HEK293 (cell line): Measurements from ENCODE around the gene SMC3.

Source experiments
- CTCF ChIA-PET: fragments of 350-600 bp; formaldehyde crosslinking; extraction: SDS; loops from one replicate; lab custom pipeline; 2021; ENCODE audit warnings: antibody characterized with exemption; lab: Yijun Ruan, JAX
- POLR2A ChIA-PET: fragments of 300-600 bp; formaldehyde crosslinking; extraction: SDS; loops from one replicate; lab custom pipeline; 2020; ENCODE audit warnings: antibody characterized with exemption, inconsistent platforms; lab: Yijun Ruan, JAX
- H3K27ac ChIP-seq: fragments of 200-500 bp; sonication (Bioruptor generic); 2 replicates; pipeline ENCODE4 v1.5.1; 2014; ENCODE audit warnings: low read depth, low read length, control low read depth, inconsistent platforms; ENCODE audit errors: extremely low read depth
- H3K36me3 ChIP-seq, 2 experiments: fragments of 200-500 bp in 1 of 2; sonication (Bioruptor generic) in 1 of 2; 1 replicate in 1 of 2; 2 replicates in 1 of 2; pipeline ENCODE4 v1.5.1; 2014 to 2017; ENCODE audit warnings: inconsistent platforms in 2 of 2, low read length in 2 of 2; ENCODE audit not compliant: control insufficient read depth in 2 of 2, insufficient read depth in 1 of 2
- H3K4me1 ChIP-seq: fragments of 200-500 bp; sonication (Bioruptor generic); 2 replicates; pipeline ENCODE4 v1.5.1; 2014; ENCODE audit warnings: mild to moderate bottlenecking, low read length, inconsistent platforms; ENCODE audit not compliant: control insufficient read depth, insufficient read depth
- H3K4me3 ChIP-seq: 2 replicates; pipeline ENCODE4 v1.5.1; 2011; ENCODE audit warnings: low read depth, mild to moderate bottlenecking, control low read depth, low read length, moderate library complexity
- H3K9me3 ChIP-seq: fragments of 200-500 bp; sonication (Bioruptor generic); 2 replicates; pipeline ENCODE4 v1.5.1; 2014; ENCODE audit warnings: low read depth, low read length, inconsistent platforms; ENCODE audit not compliant: control insufficient read depth, insufficient read depth
- GLIS1 ChIP-seq: fragments of 450-650 bp; formaldehyde crosslinking; IDR thresholded peaks from 2 replicates; pipeline ENCODE4 v1.5.1; 2016; ENCODE audit warnings: missing biosample characterization, missing genetic modification characterization
- PRDM4 ChIP-seq: fragments of 450-650 bp; formaldehyde crosslinking; IDR thresholded peaks from 2 replicates; pipeline ENCODE4 v1.5.1; 2017; ENCODE audit warnings: missing biosample characterization, missing genetic modification characterization
- REST ChIP-seq: fragments of 450-650 bp; formaldehyde crosslinking; IDR thresholded peaks from 2 replicates; pipeline ENCODE4 v1.5.1; 2016; ENCODE audit warnings: missing biosample characterization, missing genetic modification characterization
- SCRT2 ChIP-seq: fragments of 450-650 bp; formaldehyde crosslinking; IDR thresholded peaks from 2 replicates; pipeline ENCODE4 v1.5.1; 2016; ENCODE audit warnings: missing biosample characterization, missing genetic modification characterization
- SP7 ChIP-seq: fragments of 450-650 bp; formaldehyde crosslinking; IDR thresholded peaks from 2 replicates; pipeline ENCODE4 v1.5.1; 2016; ENCODE audit warnings: missing biosample characterization, missing genetic modification characterization
- ZBTB21 ChIP-seq: fragments of 450-650 bp; formaldehyde crosslinking; IDR thresholded peaks from 2 replicates; pipeline ENCODE4 v1.5.1; 2017; ENCODE audit warnings: missing biosample characterization, missing genetic modification characterization
- ZBTB44 ChIP-seq: fragments of 450-650 bp; IDR thresholded peaks from 2 replicates; pipeline ENCODE4 v1.5.1; 2018; ENCODE audit warnings: missing biosample characterization, mild to moderate bottlenecking, missing genetic modification characterization
- ZEB2 ChIP-seq: fragments of 450-650 bp; formaldehyde crosslinking; IDR thresholded peaks from 2 replicates; pipeline ENCODE4 v1.5.1; 2016; ENCODE audit warnings: missing biosample characterization, missing genetic modification characterization
- ZNF169 ChIP-seq: fragments of 450-650 bp; formaldehyde crosslinking; IDR thresholded peaks from 2 replicates; pipeline ENCODE4 v1.5.1; 2016; ENCODE audit warnings: missing biosample characterization, missing genetic modification characterization
- ZNF211 ChIP-seq: fragments of 450-650 bp; formaldehyde crosslinking; IDR thresholded peaks from 2 replicates; pipeline ENCODE4 v1.5.1; 2016; ENCODE audit warnings: low read depth, missing biosample characterization, missing genetic modification characterization
- ZNF280D ChIP-seq: fragments of 450-650 bp; formaldehyde crosslinking; IDR thresholded peaks from 2 replicates; pipeline ENCODE4 v1.5.1; 2016; ENCODE audit warnings: missing biosample characterization, missing genetic modification characterization
- ZNF366 ChIP-seq: fragments of 450-650 bp; formaldehyde crosslinking; conservative IDR thresholded peaks from 2 replicates; pipeline ENCODE4 v1.5.1; 2016; ENCODE audit warnings: missing biosample characterization, missing genetic modification characterization
- ZNF501 ChIP-seq: fragments of 450-650 bp; formaldehyde crosslinking; IDR thresholded peaks from 2 replicates; pipeline ENCODE4 v1.5.1; 2016; ENCODE audit warnings: missing biosample characterization, missing genetic modification characterization
- ZNF549 ChIP-seq: fragments of 450-650 bp; IDR thresholded peaks from 2 replicates; pipeline ENCODE4 v1.5.1; 2018; ENCODE audit warnings: missing biosample characterization, missing genetic modification characterization, mild to moderate bottlenecking, inconsistent platforms, moderate library complexity
- ZNF561 ChIP-seq: fragments of 450-650 bp; IDR thresholded peaks from 2 replicates; pipeline ENCODE4 v1.5.1; 2018; ENCODE audit warnings: missing biosample characterization, missing genetic modification characterization, borderline replicate concordance
- ZNF580 ChIP-seq: fragments of 450-650 bp; formaldehyde crosslinking; IDR thresholded peaks from 2 replicates; pipeline ENCODE4 v1.5.1; 2016; ENCODE audit warnings: missing biosample characterization, missing genetic modification characterization
- ZNF76 ChIP-seq: fragments of 450-650 bp; formaldehyde crosslinking; IDR thresholded peaks from 2 replicates; pipeline ENCODE4; 2016; ENCODE audit warnings: low read depth, missing biosample characterization, missing genetic modification characterization, borderline replicate concordance
- ZNF776 ChIP-seq: fragments of 450-650 bp; formaldehyde crosslinking; IDR thresholded peaks from 2 replicates; pipeline ENCODE4 v1.5.0; 2017; ENCODE audit warnings: missing biosample characterization, missing genetic modification characterization, borderline replicate concordance
- ZSCAN18 ChIP-seq: fragments of 450-650 bp; formaldehyde crosslinking; IDR thresholded peaks from 2 replicates; pipeline ENCODE4 v1.5.1; 2016; ENCODE audit warnings: missing biosample characterization, missing genetic modification characterization
- ZSCAN23 ChIP-seq: fragments of 450-650 bp; formaldehyde crosslinking; IDR thresholded peaks from 2 replicates; pipeline ENCODE4 v1.5.1; 2016; ENCODE audit warnings: missing biosample characterization, missing genetic modification characterization

SMC3 gene

GRCh38 chr10:110636572-110636931, 69.1 kb downstream of the SMC3 start:
- H3K27ac ChIP-seq = peak overlapping the region; percentile 53; the same call in 1 of the 2 replicates
- TF ChIP-seq ZNF580 (peak; percentile 82; the same call in 1 of the 2 replicates), ZBTB21 (tag by site-specific recombination) (0 out of 2 replicates have a peak, but pooled peaks have one; percentile 29), ZNF211 (no peak), ZSCAN23 (tag by site-specific recombination) (peak; percentile 58; the same call in 1 of the 2 replicates), ZNF280D (tag by site-specific recombination) (peak; percentile 70; the same call in 1 of the 2 replicates)
- TF ChIP-seq, all 188 proteins: peak for 4
- Histone ChIP-seq H3K4me3 (no peak overlapping the region), H3K36me3 (no peaks in the 10 kb centered on the region), H3K4me1 (peaks cover 37% of the 10 kb centered on the region), H3K9me3 (no peaks in the 10 kb centered on the region)
- ChIA-PET CTCF (interaction anchor here (1.2 to 1.3 kb wide), 2 partner anchors 26 to 35 kb away, joined by 3 to 4 read pairs; no protein-coding TSS in a partner anchor), POLR2A (no interaction called here)

- no peaks in the 10 kb centered on the region for H3K36me3 ChIP-seq
- TF ChIP-seq ZNF501 (tag by site-specific recombination) = peak; percentile 17; the same call in 1 of the 2 replicates
- no peak for TF ChIP-seq ZNF169
- 0 out of 2 replicates have a peak, but pooled peaks have one; percentile 22 for TF ChIP-seq ZNF561 (tag by site-specific recombination)
- 0 out of 2 replicates have a peak, but pooled peaks have one; percentile 32 for TF ChIP-seq ZSCAN23 (tag by site-specific recombination)
- TF ChIP-seq ZEB2 (tag by site-specific recombination) = peak; percentile 74; the same call in 1 of the 2 replicates
- TF ChIP-seq ZNF549 (tag by site-specific recombination) = no peak
- peak; percentile 38; the same call in 1 of the 2 replicates for TF ChIP-seq ZNF76
- TF ChIP-seq ZSCAN18 (tag by site-specific recombination) = no peak
- TF ChIP-seq REST (tag by site-specific recombination) = 0 out of 2 replicates have a peak, but pooled peaks have one; percentile 19
- peak; percentile 72 for TF ChIP-seq SCRT2
- 0 out of 2 replicates have a peak, but pooled peaks have one; percentile 63 for TF ChIP-seq SP7 (tag by site-specific recombination)
- TF ChIP-seq ZBTB44 (tag by site-specific recombination) = peak; percentile 7; the same call in 1 of the 2 replicates
- no peak for TF ChIP-seq ZNF776 (tag by site-specific recombination)
- peak; percentile 79; the same call in 1 of the 2 replicates for TF ChIP-seq PRDM4 (tag by site-specific recombination)
- peak; percentile 91 for TF ChIP-seq ZNF366 (tag by site-specific recombination)
- peak; percentile 97 for TF ChIP-seq GLIS1 (tag by site-specific recombination)
These were observed 69.5 kb downstream of the SMC3 start for GRCh38 chr10:110636932-110637557.

More at GRCh38 chr10:110636932-110637557, 69.5 kb downstream of the SMC3 start:
- peak overlapping the region; percentile 53 for H3K27ac ChIP-seq
- POLR2A ChIA-PET = interaction anchor here (0.7 to 1.1 kb wide), 2 partner anchors 10 to 17 kb away, joined by 3 to 4 read pairs; no protein-coding TSS in a partner anchor
- no peaks in the 10 kb centered on the region for H3K9me3 ChIP-seq
- CTCF ChIA-PET = interaction anchor here (0.6 to 1.6 kb wide), 5 partner anchors 26 to 76 kb away, joined by 3 to 8 read pairs (median 4); no protein-coding TSS in a partner anchor
- H3K4me1 ChIP-seq = peaks cover 42% of the 10 kb centered on the region
- H3K4me3 ChIP-seq = no peak overlapping the region
